Nephron progenitor cell (in vitro differentiated cells): Measurements from ENCODE around the gene CENPU.
A peak's percentile ranks its signal among the peaks of the same experiment; 100 is the strongest.

ENCODE experiments used
- DNase-seq: peaks from one replicate; pipeline ENCODE4 v3.0.0; 2021
- H3K27ac Mint-ChIP-seq: 2 replicates; pipeline ENCODE4 v1.8.0; 2021; ENCODE audit warnings: mild to moderate bottlenecking, moderate library complexity, mixed read lengths
- H3K27me3 Mint-ChIP-seq: 2 replicates; pipeline ENCODE4 v1.8.0; 2021; ENCODE audit warnings: mild to moderate bottlenecking, low read depth, mixed read lengths; ENCODE audit not compliant: poor library complexity
- H3K36me3 Mint-ChIP-seq: 2 replicates; pipeline ENCODE4 v1.8.0; 2021; ENCODE audit warnings: low read depth, mixed read lengths
- H3K4me1 Mint-ChIP-seq: 2 replicates; pipeline ENCODE4 v1.8.0; 2021; ENCODE audit warnings: mixed read lengths
- H3K4me3 Mint-ChIP-seq: 2 replicates; pipeline ENCODE4 v1.8.0; 2021; ENCODE audit warnings: mild to moderate bottlenecking, moderate library complexity, mixed read lengths
- H3K9me3 Mint-ChIP-seq: 2 replicates; pipeline ENCODE4 v1.8.0; 2021; ENCODE audit warnings: mild to moderate bottlenecking, moderate library complexity, mixed read lengths
- TF ChIP-seq, protein P1 (sequence below): fragments of 200-600 bp; sonication (generic); IDR thresholded peaks from 2 replicates; pipeline ENCODE4 v1.5.0; 2021; ENCODE audit warnings: antibody characterized with exemption

CENPU gene

DNA sequence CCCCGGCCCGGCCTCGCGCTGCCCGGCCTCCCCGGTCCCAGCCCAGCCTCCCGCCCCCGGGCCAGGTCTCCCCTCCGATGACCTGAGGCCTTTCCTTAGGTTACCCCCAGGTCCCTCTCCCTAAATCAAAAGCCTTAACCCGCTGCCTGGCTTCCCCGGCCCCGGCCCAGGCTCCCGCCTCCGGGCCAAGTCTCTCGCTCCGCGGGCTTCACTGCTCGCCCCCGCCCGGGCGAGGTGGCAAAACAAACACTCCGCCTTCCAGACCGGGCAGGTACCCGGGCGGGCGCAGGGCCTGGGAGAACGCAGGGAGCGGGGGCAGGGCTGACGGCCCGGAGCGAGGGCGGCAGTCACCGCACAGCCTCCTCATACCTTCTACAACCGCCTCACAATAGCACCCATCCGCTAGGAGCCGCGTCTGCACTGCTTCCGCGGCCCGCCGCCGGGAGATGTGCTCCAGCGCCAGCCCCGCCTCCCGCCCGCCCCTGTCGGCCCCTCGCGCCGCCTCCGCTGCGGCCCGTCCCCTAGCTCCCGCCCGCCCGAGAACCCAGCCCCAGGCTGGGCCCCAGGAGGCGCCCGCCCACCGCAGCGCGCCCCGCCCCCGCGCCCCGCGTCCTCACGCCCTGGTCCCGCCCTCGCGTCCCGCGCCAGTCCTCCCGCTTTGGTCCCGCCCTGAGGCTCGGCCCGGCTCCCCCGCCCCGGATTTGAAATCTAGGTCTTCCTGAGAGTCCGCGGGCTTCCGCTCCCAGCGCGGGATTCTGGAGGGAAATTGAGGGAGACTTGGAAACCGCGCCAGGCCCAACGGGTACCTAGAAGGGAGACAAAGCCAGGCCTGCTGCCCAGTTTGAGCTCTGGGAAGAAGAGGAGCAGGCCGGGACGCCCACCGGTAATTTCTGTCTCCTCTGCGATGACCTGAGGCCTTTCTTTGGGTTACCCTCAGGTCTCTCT, 84.6 kb downstream of the CENPU start, which contains the start of the genes CASP3 and PRIMPOL:
Gene CASP3 (minus strand): TSS at position 422 of the 945 bp plus-strand sequence. CDS start 10,994 bp downstream, outside the sequence.
Gene PRIMPOL (plus strand): TSS at position 713 of the 945 bp plus-strand sequence. CDS start 7,403 bp downstream, outside the sequence.
- H3K36me3 Mint-ChIP-seq = peaks cover 6% of the 10 kb centered on the region
- H3K27ac Mint-ChIP-seq = peak within 1 kb of the TSS; percentile 98
- peaks cover 5% of the 10 kb centered on the region for H3K27me3 Mint-ChIP-seq
- H3K9me3 Mint-ChIP-seq = no peaks in the 10 kb centered on the region
- TF ChIP-seq, protein P1, sequence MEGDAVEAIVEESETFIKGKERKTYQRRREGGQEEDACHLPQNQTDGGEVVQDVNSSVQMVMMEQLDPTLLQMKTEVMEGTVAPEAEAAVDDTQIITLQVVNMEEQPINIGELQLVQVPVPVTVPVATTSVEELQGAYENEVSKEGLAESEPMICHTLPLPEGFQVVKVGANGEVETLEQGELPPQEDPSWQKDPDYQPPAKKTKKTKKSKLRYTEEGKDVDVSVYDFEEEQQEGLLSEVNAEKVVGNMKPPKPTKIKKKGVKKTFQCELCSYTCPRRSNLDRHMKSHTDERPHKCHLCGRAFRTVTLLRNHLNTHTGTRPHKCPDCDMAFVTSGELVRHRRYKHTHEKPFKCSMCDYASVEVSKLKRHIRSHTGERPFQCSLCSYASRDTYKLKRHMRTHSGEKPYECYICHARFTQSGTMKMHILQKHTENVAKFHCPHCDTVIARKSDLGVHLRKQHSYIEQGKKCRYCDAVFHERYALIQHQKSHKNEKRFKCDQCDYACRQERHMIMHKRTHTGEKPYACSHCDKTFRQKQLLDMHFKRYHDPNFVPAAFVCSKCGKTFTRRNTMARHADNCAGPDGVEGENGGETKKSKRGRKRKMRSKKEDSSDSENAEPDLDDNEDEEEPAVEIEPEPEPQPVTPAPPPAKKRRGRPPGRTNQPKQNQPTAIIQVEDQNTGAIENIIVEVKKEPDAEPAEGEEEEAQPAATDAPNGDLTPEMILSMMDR = no peak
- H3K4me1 Mint-ChIP-seq = peaks cover 55% of the 10 kb centered on the region
- DNase-seq = peak; percentile 97
- H3K4me3 Mint-ChIP-seq = peak within 1 kb of the TSS; percentile 92

DNA sequence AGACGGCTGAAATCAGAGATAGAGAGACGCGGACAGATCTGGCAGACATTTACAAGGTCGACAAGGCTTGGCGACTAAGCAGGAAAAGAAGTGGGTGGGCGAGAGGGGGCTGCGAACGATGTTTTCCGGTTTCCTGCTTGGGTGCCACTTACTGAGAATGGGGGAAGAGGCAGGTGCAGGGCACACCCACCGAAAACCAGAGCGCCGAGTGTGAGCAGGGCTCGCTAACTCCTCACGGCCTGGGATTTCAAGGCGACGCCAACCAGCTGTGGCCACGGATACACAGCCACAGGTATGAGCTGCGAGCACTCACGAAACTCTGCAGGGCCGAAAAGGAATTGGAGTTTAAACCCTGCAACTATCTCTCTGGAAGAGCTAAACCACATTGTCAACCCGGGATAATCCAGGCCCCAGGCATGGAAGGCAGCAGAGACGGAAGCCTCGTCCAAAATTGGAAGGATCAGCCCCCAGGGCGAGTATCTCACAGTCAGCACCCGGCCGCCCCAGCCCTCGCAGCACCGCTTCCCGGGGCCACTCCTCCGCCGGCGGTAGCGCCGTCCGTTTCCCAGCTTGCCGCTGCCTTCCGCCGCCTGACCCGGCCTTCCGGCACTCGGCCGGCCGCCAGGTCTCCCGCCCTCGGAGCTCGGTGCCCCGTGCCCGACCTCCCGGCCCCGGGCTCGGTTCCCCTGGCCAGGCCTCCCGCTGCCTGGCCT, 85.4 kb downstream of the CENPU start:
- Mint-ChIP-seq H3K9me3 (no peaks in the 10 kb centered on the region), H3K4me1 (peaks cover 55% of the 10 kb centered on the region), H3K27me3 (peaks cover 5% of the 10 kb centered on the region), H3K4me3 (peak overlapping the region; percentile 89), H3K36me3 (peaks cover 5% of the 10 kb centered on the region), H3K27ac (peak overlapping the region; percentile 94)
- TF ChIP-seq, protein P1 = no peak
- peak; percentile 69 for DNase-seq

DNA sequence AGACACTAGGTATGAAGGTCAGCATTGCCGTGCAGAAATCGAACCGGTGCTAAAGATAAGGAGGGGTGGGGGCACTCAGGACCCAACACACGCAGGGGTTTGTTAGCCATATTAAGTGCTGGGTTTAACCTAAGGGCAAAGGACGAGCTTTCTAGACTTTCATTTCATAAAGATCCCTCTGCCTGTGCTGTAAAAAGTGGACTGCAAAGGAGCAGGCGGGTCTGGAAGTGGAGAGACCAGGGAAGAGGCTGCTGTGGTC, 85.9 kb downstream of the CENPU start:
- peak; percentile 6 for DNase-seq
- H3K4me3 Mint-ChIP-seq = peak overlapping the region; percentile 89
- H3K4me1 Mint-ChIP-seq = peaks cover 55% of the 10 kb centered on the region
- peaks cover 5% of the 10 kb centered on the region for H3K27me3 Mint-ChIP-seq
- H3K27ac Mint-ChIP-seq = peak overlapping the region; percentile 94
- H3K9me3 Mint-ChIP-seq = no peaks in the 10 kb centered on the region
- TF ChIP-seq, protein P1 = no peak
- peaks cover 6% of the 10 kb centered on the region for H3K36me3 Mint-ChIP-seq

DNA sequence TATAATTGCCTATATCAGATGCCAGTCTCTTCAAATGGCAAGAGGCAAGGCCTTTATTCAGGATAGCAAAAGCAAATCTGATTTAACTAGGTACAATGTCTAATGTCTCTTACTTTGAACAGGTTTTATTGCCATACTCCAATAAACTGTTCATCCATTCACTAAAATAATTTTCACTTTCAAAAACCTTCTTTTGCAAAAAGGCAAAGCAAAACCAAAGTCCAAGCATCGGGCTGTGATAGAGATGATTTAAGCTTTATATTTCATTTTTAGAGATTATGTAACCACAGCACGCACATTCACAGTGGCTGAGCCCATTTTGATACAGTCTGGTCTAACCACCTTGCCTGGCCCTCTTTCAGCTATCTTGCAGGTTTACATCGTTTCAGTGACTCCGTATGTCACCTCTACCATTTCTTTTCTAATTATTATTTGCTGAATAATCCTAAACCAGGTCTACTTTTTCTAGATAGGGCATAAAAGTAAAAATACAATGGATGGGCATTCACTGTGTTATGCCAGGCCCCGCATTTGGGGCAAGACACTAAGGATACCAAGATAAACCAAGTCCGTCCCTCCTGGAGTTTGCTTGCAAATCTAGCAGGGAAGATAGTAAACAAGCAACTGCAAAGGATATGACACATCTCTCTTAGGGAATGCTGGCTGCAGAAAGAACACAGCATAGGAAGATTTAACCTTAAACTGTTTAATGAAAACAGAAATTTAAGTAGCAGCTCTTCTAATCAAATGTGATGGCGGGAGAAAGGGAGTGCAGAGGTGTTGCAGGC, 86.4 kb downstream of the CENPU start:
- H3K36me3 Mint-ChIP-seq = peaks cover 11% of the 10 kb centered on the region
- no peaks in the 10 kb centered on the region for H3K9me3 Mint-ChIP-seq
- peaks cover 5% of the 10 kb centered on the region for H3K27me3 Mint-ChIP-seq
- H3K4me1 Mint-ChIP-seq = peaks cover 55% of the 10 kb centered on the region
- TF ChIP-seq, protein P1 = no peak
- H3K4me3 Mint-ChIP-seq = peak overlapping the region; percentile 89
- no peak for DNase-seq
- H3K27ac Mint-ChIP-seq = peak overlapping the region; percentile 94

DNA sequence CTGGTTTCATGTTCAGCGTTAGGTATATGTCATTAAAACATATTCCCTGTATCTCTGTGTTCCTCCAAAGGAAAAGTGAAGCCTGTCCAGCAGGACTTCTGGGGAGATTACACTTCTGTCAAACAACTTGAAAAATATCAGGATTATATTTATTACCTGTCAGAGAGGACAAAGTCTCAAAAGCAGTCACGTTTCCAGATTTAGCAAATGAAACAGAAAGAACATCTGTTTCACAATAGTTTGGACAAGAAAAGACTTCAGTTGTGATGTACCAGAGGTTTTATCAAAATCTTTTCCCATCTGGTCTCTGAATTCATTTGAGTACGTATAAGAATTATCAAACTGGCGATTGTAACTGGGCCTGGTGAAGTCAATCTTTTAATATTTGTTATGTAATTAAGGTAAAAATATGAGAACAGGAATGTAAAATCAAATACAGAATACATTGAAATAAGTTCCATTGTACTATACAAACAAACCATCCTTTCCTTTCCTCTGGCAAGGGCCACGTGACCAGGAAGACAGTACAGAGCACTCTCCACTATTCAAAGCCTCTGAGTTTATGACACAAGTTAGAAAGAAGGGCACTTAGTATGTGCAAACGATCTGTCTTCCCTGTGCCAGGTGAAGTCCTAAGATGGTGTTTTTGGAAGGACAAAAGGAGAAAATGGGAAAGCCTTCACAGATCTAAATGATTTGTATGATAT, 87.8 kb downstream of the CENPU start:
- TF ChIP-seq, protein P1 = no peak
- Mint-ChIP-seq H3K27me3 (peaks cover 5% of the 10 kb centered on the region), H3K9me3 (no peaks in the 10 kb centered on the region), H3K27ac (no peak overlapping the region), H3K4me3 (peak overlapping the region; percentile 89), H3K4me1 (peaks cover 48% of the 10 kb centered on the region), H3K36me3 (peaks cover 25% of the 10 kb centered on the region)
- no peak for DNase-seq
